HCT116 (cell line): ENCODE results near the gene TIAM1. TPM values are rescaled to one million over a fixed set of nuclear protein-coding genes. Genes with fewer than 3 reads are reported as not detected.

Source experiments
- ATAC-seq: fragments of 200-7000 bp; cut with Tn5 transposase; 2 replicates; pipeline ENCODE4 v1.9.1; 2020; ENCODE audit warnings: mild to moderate bottlenecking, moderate library complexity
- BruUV-seq: library from RNA; stranded (reverse); fragments of 400-500 nt; replicated peaks from 2 replicates; lab custom pipeline; 2021; lab: Mats Ljungman, UMichigan
- CTCF ChIA-PET: fragments of 300-600 bp; sonication (Branson Sonifier 250); formaldehyde crosslinking; loops from one replicate; lab custom pipeline; 2021; ENCODE audit warnings: antibody characterized with exemption; lab: Charles Lee
- POLR2A ChIA-PET: fragments of 300-600, 350-600 bp; sonication (Branson Sonifier 250); formaldehyde crosslinking; loops from one replicate; lab custom pipeline; 2021; ENCODE audit warnings: antibody characterized with exemption; lab: Charles Lee
- RAD21 ChIA-PET, 2 experiments: fragments of 300-600 bp; sonication (Branson Sonifier 250); formaldehyde crosslinking; loops; one replicate each; lab custom pipeline; 2023; ENCODE audit warnings: low total read pairs in 2 of 2; ENCODE audit not compliant: uncharacterized antibody in 2 of 2, unreplicated experiment in 2 of 2, low non-redundant PET in 1 of 2; lab: Charles Lee
- DNase-seq: peaks from one replicate; pipeline ENCODE4 v3.0.0-alpha.2; 2010; ENCODE audit warnings: low read depth, low spot score
- H2AFZ ChIP-seq: fragments of 200-600 bp; shearing (Covaris generic), sonication (generic); 2 replicates; pipeline ENCODE4 v1.6.1; 2017; ENCODE audit warnings: low read depth, mixed run types, mixed read lengths, antibody characterized with exemption, low read length; ENCODE audit not compliant: poor library complexity, severe bottlenecking
- H3K27ac ChIP-seq: 2 replicates; pipeline ENCODE4 v1.5.1; 2012; ENCODE audit warnings: low read depth, low read length
- H3K27me3 ChIP-seq: fragments of 200-600 bp; sonication (generic); 2 replicates; pipeline ENCODE4 v1.6.1; 2016; ENCODE audit warnings: mixed run types, low read length, mixed read lengths; ENCODE audit not compliant: insufficient read depth
- H3K36me3 ChIP-seq, 2 experiments: fragments of 200-500 bp in 1 of 2; fragments of 200-600 bp in 1 of 2; sonication (Bioruptor generic) in 1 of 2; sonication (generic) in 1 of 2; 2 replicates each; pipeline versions ENCODE4 v1.5.1 to v1.6.1; 2014 to 2016; ENCODE audit warnings: low read length in 2 of 2, inconsistent platforms in 1 of 2, mixed read lengths in 1 of 2, mixed run types in 1 of 2; ENCODE audit not compliant: insufficient read depth in 2 of 2, control insufficient read depth in 1 of 2
- H3K4me1 ChIP-seq, 2 experiments: fragments of 200-600 bp in 1 of 2; sonication (generic) in 1 of 2; 2 replicates each; pipeline versions ENCODE4 v1.5.1 to v1.6.1; 2012 to 2017; ENCODE audit warnings: low read length in 2 of 2, inconsistent platforms in 1 of 2, mild to moderate bottlenecking in 1 of 2, mixed read lengths in 1 of 2, mixed run types in 1 of 2, moderate library complexity in 1 of 2; ENCODE audit not compliant: insufficient read depth in 2 of 2, control insufficient read depth in 1 of 2
- H3K4me2 ChIP-seq: fragments of 200-600 bp; sonication (generic); 2 replicates; pipeline ENCODE4 v1.6.1; 2017; ENCODE audit warnings: mixed run types, low read length, mixed read lengths
- H3K4me3 ChIP-seq, 2 experiments: fragments of 200-600 bp in 1 of 2; sonication (generic) in 1 of 2; replicated peaks in 1 of 2; 2 replicates each; pipeline ENCODE4 v1.5.1; 2011 to 2016; ENCODE audit warnings: low read length in 2 of 2, control low read depth in 1 of 2, low read depth in 1 of 2, mild to moderate bottlenecking in 1 of 2, mixed read lengths in 1 of 2, mixed run types in 1 of 2
- H3K79me2 ChIP-seq: fragments of 200-600 bp; sonication (generic); 2 replicates; pipeline ENCODE4 v1.6.1; 2017; ENCODE audit warnings: mild to moderate bottlenecking, mixed run types, low read length, moderate library complexity, mixed read lengths; ENCODE audit not compliant: insufficient read depth
- H3K9ac ChIP-seq: fragments of 200-600 bp; sonication (generic); 2 replicates; pipeline ENCODE4 v1.6.1; 2016; ENCODE audit warnings: low read length, mixed read lengths
- H3K9me2 ChIP-seq: fragments of 200-600 bp; sonication (generic), shearing (Covaris generic); 2 replicates; pipeline ENCODE4 v1.6.1; 2017; ENCODE audit warnings: mixed run types, mild to moderate bottlenecking, moderate library complexity; ENCODE audit not compliant: insufficient read depth
- H3K9me3 ChIP-seq, 2 experiments: fragments of 200-500 bp in 1 of 2; fragments of 200-600 bp in 1 of 2; sonication (Bioruptor generic) in 1 of 2; sonication (generic) in 1 of 2; 2 replicates each; pipeline ENCODE4 v1.6.1; 2014 to 2017; ENCODE audit warnings: low read length in 2 of 2, mixed read lengths in 2 of 2, inconsistent platforms in 1 of 2, low read depth in 1 of 2, mild to moderate bottlenecking in 1 of 2, mixed run types in 1 of 2, moderate library complexity in 1 of 2; ENCODE audit not compliant: control insufficient read depth in 1 of 2, insufficient read depth in 1 of 2
- H4K20me1 ChIP-seq: fragments of 200-600 bp; sonication (generic), shearing (Covaris generic); 2 replicates; pipeline ENCODE4 v1.6.1; 2017; ENCODE audit warnings: mixed run types, mild to moderate bottlenecking, moderate library complexity; ENCODE audit not compliant: insufficient read depth
- CBX3 ChIP-seq: IDR thresholded peaks from 2 replicates; pipeline ENCODE4 v1.6.1; 2012; ENCODE audit warnings: low read depth
- CEBPB ChIP-seq: IDR thresholded peaks from 2 replicates; pipeline ENCODE4 v1.6.1; 2012; ENCODE audit warnings: low read depth
- CTCF ChIP-seq, 3 experiments: fragments of 200-600 bp in 1 of 3; sonication (generic) in 1 of 3; IDR thresholded peaks in 2 of 3; conservative IDR thresholded peaks in 1 of 3; 2 replicates each; pipeline ENCODE4 v1.5.1; 2012 to 2017; ENCODE audit warnings: low read depth in 2 of 3, low read length in 2 of 3, antibody characterized with exemption in 1 of 3, borderline replicate concordance in 1 of 3, control low read depth in 1 of 3, mild to moderate bottlenecking in 1 of 3, mixed read lengths in 1 of 3, mixed run types in 1 of 3, moderate library complexity in 1 of 3; ENCODE audit not compliant: insufficient read depth in 1 of 3
- EGR1 ChIP-seq: IDR thresholded peaks from 2 replicates; pipeline ENCODE4 v1.6.1; 2012; ENCODE audit warnings: low read depth
- EZH2 ChIP-seq: fragments of 200-600 bp; sonication (generic); IDR thresholded peaks from 2 replicates; pipeline ENCODE4 v1.6.1; 2017; ENCODE audit warnings: antibody characterized with exemption, mixed run types
- FOSL1 ChIP-seq: IDR thresholded peaks from 2 replicates; pipeline ENCODE4 v1.6.1; 2012; ENCODE audit warnings: low read depth
- JUND ChIP-seq: IDR thresholded peaks from 2 replicates; pipeline ENCODE4 v1.6.1; 2012
- MAX ChIP-seq: IDR thresholded peaks from 2 replicates; pipeline ENCODE4 v1.6.1; 2012
- POLR2A ChIP-seq: IDR thresholded peaks from 2 replicates; pipeline ENCODE4 v1.7.0; 2011; ENCODE audit warnings: borderline replicate concordance; ENCODE audit not compliant: insufficient read depth, insufficient read length; ENCODE audit errors: extremely low read depth
- POLR2AphosphoS5 ChIP-seq: IDR thresholded peaks from 2 replicates; pipeline ENCODE4 v1.6.1; 2011; ENCODE audit warnings: mild to moderate bottlenecking, low read depth, low read length, moderate library complexity
- RAD21 ChIP-seq: IDR thresholded peaks from 2 replicates; pipeline ENCODE4 v1.6.1; 2012; ENCODE audit warnings: low read depth, mild to moderate bottlenecking
- SIN3A ChIP-seq: IDR thresholded peaks from 2 replicates; pipeline ENCODE4 v1.6.1; 2012; ENCODE audit warnings: low read depth
- TCF7L2 ChIP-seq: IDR thresholded peaks from 2 replicates; pipeline ENCODE4 v1.7.0; 2011; ENCODE audit warnings: borderline replicate concordance, inconsistent platforms; ENCODE audit not compliant: insufficient read depth, insufficient read length; ENCODE audit errors: extremely low read depth
- ZFX ChIP-seq: fragments of 450-650 bp; IDR thresholded peaks from 2 replicates; pipeline ENCODE4 v1.6.1; 2017
- intact Hi-C: fragments of 100-400 bp; cut with micrococcal nuclease; formaldehyde crosslinking; loops from 2 replicates; pipeline ENCODE4 v1.10.0; 2022
- total RNA-seq: library from RNA; stranded (reverse); gene quantifications from one replicate; pipeline ENCODE4 v1.2.1, GENCODE V29; 2021; ENCODE audit not compliant: unreplicated experiment
- TF ChIP-seq, protein P1 (sequence below): IDR thresholded peaks from 2 replicates; pipeline ENCODE4 v1.6.1; 2012; ENCODE audit warnings: low read depth
- TF ChIP-seq, protein P2 (sequence below): IDR thresholded peaks from 2 replicates; pipeline ENCODE4 v1.6.1; 2012

Gene TIAM1
- total RNA-seq, 1 experiment from 2014 or later, result 47.8 TPM

GRCh38 chr21:31298618-31299269 is 45.3 kb downstream of the TIAM1 start (continued):
- TF ChIP-seq, protein P1, sequence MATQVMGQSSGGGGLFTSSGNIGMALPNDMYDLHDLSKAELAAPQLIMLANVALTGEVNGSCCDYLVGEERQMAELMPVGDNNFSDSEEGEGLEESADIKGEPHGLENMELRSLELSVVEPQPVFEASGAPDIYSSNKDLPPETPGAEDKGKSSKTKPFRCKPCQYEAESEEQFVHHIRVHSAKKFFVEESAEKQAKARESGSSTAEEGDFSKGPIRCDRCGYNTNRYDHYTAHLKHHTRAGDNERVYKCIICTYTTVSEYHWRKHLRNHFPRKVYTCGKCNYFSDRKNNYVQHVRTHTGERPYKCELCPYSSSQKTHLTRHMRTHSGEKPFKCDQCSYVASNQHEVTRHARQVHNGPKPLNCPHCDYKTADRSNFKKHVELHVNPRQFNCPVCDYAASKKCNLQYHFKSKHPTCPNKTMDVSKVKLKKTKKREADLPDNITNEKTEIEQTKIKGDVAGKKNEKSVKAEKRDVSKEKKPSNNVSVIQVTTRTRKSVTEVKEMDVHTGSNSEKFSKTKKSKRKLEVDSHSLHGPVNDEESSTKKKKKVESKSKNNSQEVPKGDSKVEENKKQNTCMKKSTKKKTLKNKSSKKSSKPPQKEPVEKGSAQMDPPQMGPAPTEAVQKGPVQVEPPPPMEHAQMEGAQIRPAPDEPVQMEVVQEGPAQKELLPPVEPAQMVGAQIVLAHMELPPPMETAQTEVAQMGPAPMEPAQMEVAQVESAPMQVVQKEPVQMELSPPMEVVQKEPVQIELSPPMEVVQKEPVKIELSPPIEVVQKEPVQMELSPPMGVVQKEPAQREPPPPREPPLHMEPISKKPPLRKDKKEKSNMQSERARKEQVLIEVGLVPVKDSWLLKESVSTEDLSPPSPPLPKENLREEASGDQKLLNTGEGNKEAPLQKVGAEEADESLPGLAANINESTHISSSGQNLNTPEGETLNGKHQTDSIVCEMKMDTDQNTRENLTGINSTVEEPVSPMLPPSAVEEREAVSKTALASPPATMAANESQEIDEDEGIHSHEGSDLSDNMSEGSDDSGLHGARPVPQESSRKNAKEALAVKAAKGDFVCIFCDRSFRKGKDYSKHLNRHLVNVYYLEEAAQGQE, result no peak
- TF ChIP-seq POLR2AphosphoS5 (no peak), JUND (no peak)
- TF ChIP-seq, all 23 proteins: peak for 0

DNA sequence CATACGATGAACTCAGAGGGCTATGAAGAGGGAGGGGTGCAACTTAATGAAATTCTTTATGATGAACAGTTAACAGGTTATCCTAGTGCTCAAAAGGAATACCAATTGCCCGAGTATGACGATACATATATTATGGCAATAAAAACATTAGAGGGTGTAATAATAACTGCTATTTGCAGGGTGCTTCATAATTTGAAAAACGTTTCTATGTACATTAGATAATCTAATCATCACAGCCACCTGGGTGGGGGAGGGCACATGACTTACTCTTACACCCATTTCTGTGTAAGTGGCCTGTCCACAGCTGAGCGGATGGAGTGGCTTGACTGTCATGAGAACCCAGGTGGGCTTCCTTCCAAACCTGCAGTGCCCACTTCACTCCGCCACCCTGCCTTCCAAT is 46.3 kb downstream of the TIAM1 start:
- ChIA-PET CTCF (no interaction called here), POLR2A (no interaction called here), RAD21 (no interaction called here)
- BruUV-seq, result no TSS peak
- no peak for TF ChIP-seq CEBPB
- TF ChIP-seq, protein P1, result no peak
- TF ChIP-seq CTCF (IDR thresholded peaks at IDR 0.05 in 2 of 3, conservative IDR thresholded peaks at IDR 0.05 in 1 of 3; ENCODE audit: borderline replicate concordance in 1 of 3, insufficient read depth in 1 of 3, low read depth in 2 of 3, low read length in 2 of 3), result no peak
- TF ChIP-seq SIN3A, result no peak
- TF ChIP-seq POLR2A, result no peak
- no peak for TF ChIP-seq JUND
- TF ChIP-seq ZFX, result no peak
- no peak for TF ChIP-seq EGR1
- TF ChIP-seq RAD21, result no peak
- no peak for TF ChIP-seq CBX3
- TF ChIP-seq FOSL1, result no peak
- TF ChIP-seq EZH2, result no peak
- no peak for TF ChIP-seq MAX
- TF ChIP-seq, protein P2, sequence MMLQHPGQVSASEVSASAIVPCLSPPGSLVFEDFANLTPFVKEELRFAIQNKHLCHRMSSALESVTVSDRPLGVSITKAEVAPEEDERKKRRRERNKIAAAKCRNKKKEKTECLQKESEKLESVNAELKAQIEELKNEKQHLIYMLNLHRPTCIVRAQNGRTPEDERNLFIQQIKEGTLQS, result no peak
- no peak for TF ChIP-seq TCF7L2
- Histone ChIP-seq H3K27me3 (no peaks in the 10 kb centered on the region), H3K4me3 (no peak overlapping the region), H3K9me2 (no peaks in the 10 kb centered on the region), H3K36me3 (no peaks in the 10 kb centered on the region), H3K9ac (no peak overlapping the region), H3K4me2 (no peak overlapping the region), H3K9me3 (no peaks in the 10 kb centered on the region), H3K27ac (no peak overlapping the region), H2AFZ (no peak overlapping the region), H4K20me1 (no peaks in the 10 kb centered on the region), H3K4me1 (peaks cover 22 to 27% of the 10 kb centered on the region in 2 experiments), H3K79me2 (no peaks in the 10 kb centered on the region)
- intact Hi-C loops, result no loop called here
- ATAC-seq (no peak), DNase-seq (no peak)
